DOHH2 (cell line): ENCODE measurements around the gene TNFAIP8L2.

Experiments
- H3F3A ChIP-seq: fragments of 200-600 bp; sonication (generic), shearing (Covaris generic); 2 replicates; pipeline ENCODE4 v1.6.0; 2016; ENCODE audit warnings: antibody characterized with exemption, mild to moderate bottlenecking; ENCODE audit not compliant: control insufficient read depth, insufficient read depth
- H3K27ac ChIP-seq: fragments of 200-600 bp; sonication (generic); 2 replicates; pipeline ENCODE4 v1.5.1; 2014; ENCODE audit warnings: low read depth, mild to moderate bottlenecking, low read length, moderate library complexity
- H3K27me3 ChIP-seq: fragments of 200-600 bp; sonication (generic); 2 replicates; pipeline ENCODE4 v1.6.1; 2014; ENCODE audit warnings: mild to moderate bottlenecking, low read length, mixed read lengths; ENCODE audit not compliant: control insufficient read depth
- H3K36me3 ChIP-seq: fragments of 200-600 bp; sonication (generic); 2 replicates; pipeline ENCODE4 v1.6.1; 2014; ENCODE audit warnings: mild to moderate bottlenecking, low read length, moderate library complexity, mixed read lengths; ENCODE audit not compliant: control insufficient read depth
- H3K4me1 ChIP-seq: fragments of 200-600 bp; sonication (generic); 2 replicates; pipeline ENCODE4 v1.6.1; 2014; ENCODE audit warnings: mild to moderate bottlenecking, low read length, mixed read lengths; ENCODE audit not compliant: control insufficient read depth
- H3K4me2 ChIP-seq: fragments of 200-600 bp; sonication (generic); 2 replicates; pipeline ENCODE4 v1.6.0; 2014; ENCODE audit warnings: mild to moderate bottlenecking, low read length, moderate library complexity
- H3K4me3 ChIP-seq: fragments of 200-600 bp; sonication (generic); 2 replicates; pipeline ENCODE4 v1.5.1; 2014; ENCODE audit warnings: mild to moderate bottlenecking, low read length, mixed read lengths
- H3K79me2 ChIP-seq: fragments of 200-600 bp; sonication (generic); 2 replicates; pipeline ENCODE4 v1.6.1; 2014; ENCODE audit warnings: mild to moderate bottlenecking, low read length, mixed read lengths; ENCODE audit not compliant: control insufficient read depth
- H3K9me2 ChIP-seq: fragments of 200-600 bp; sonication (generic); replicated peaks from 2 replicates; pipeline ENCODE4 v1.6.1; 2014; ENCODE audit warnings: mild to moderate bottlenecking, low read length, mixed read lengths; ENCODE audit not compliant: control insufficient read depth
- H3K9me3 ChIP-seq: fragments of 200-600 bp; sonication (generic); 2 replicates; pipeline ENCODE4 v1.6.1; 2014; ENCODE audit warnings: antibody characterized with exemption, low read length, mixed read lengths; ENCODE audit not compliant: control insufficient read depth, insufficient read depth
- H4K20me1 ChIP-seq: fragments of 200-600 bp; sonication (generic); 2 replicates; pipeline ENCODE4 v1.6.0; 2014; ENCODE audit warnings: low read depth, mild to moderate bottlenecking, antibody characterized with exemption, low read length, moderate library complexity; ENCODE audit not compliant: control insufficient read depth, insufficient read depth
- CTCF ChIP-seq: fragments of 200-600 bp; sonication (generic); IDR thresholded peaks from one replicate; pipeline ENCODE4 v1.5.1; 2014; ENCODE audit warnings: antibody characterized with exemption, mild to moderate bottlenecking, low read depth, low read length; ENCODE audit not compliant: poor library complexity, severe bottlenecking
- EZH2phosphoT487 ChIP-seq: fragments of 200-600 bp; sonication (generic); IDR thresholded peaks from 2 replicates; pipeline ENCODE4 v1.6.1; 2017; ENCODE audit warnings: borderline replicate concordance, mild to moderate bottlenecking, antibody characterized with exemption, low read length, moderate library complexity, mixed read lengths

The TNFAIP8L2 gene

GRCh38 chr1:151147665-151148064 lies 8.8 kb upstream of the TNFAIP8L2 start:
- Histone ChIP-seq H3K9me2 (no peaks in the 10 kb centered on the region), H3K4me3 (no peak overlapping the region), H3K9me3 (no peaks in the 10 kb centered on the region), H3F3A (0 out of 2 replicates have a peak, but pooled peaks cover 2% of the 10 kb centered on the region), H3K27ac (no peak overlapping the region), H3K27me3 (no peaks in the 10 kb centered on the region), H3K4me1 (peaks cover 46% of the 10 kb centered on the region), H3K4me2 (peak overlapping the region; percentile 91; the same call in 1 of the 2 replicates), H3K79me2 (no peaks in the 10 kb centered on the region), H3K36me3 (no peaks in the 10 kb centered on the region), H4K20me1 (no peaks in the 10 kb centered on the region)
- TF ChIP-seq EZH2phosphoT487 (no peak), CTCF (no peak)

GRCh38 chr1:151157067-151157531 lies 650 bp downstream of the TNFAIP8L2 start:
- no peaks in the 10 kb centered on the region for H3K9me2 ChIP-seq
- H3K79me2 ChIP-seq: peaks cover 16% of the 10 kb centered on the region
- H4K20me1 ChIP-seq: no peaks in the 10 kb centered on the region
- peak overlapping the region; percentile 84 for H3K4me3 ChIP-seq
- peaks cover 43% of the 10 kb centered on the region for H3K4me1 ChIP-seq
- H3K27me3 ChIP-seq: no peaks in the 10 kb centered on the region
- no peak for TF ChIP-seq CTCF
- no peaks in the 10 kb centered on the region for H3K9me3 ChIP-seq
- peaks cover 15% of the 10 kb centered on the region for H3F3A ChIP-seq
- H3K4me2 ChIP-seq: peak overlapping the region; percentile 95
- H3K36me3 ChIP-seq: peaks cover 29% of the 10 kb centered on the region
- peak overlapping the region; percentile 60 for H3K27ac ChIP-seq

- no peaks in the 10 kb centered on the region for H3K9me2 ChIP-seq
- peak overlapping the region; percentile 95 for H3K4me2 ChIP-seq
- H3K27ac ChIP-seq: no peak overlapping the region
- no peak for TF ChIP-seq CTCF
- no peak for TF ChIP-seq EZH2phosphoT487
- H3K36me3 ChIP-seq: peaks cover 29% of the 10 kb centered on the region
- peaks cover 43% of the 10 kb centered on the region for H3K4me1 ChIP-seq
- no peaks in the 10 kb centered on the region for H3K9me3 ChIP-seq
- no peaks in the 10 kb centered on the region for H4K20me1 ChIP-seq
- no peaks in the 10 kb centered on the region for H3K27me3 ChIP-seq
- H3F3A ChIP-seq: peaks cover 21% of the 10 kb centered on the region
- H3K79me2 ChIP-seq: peaks cover 16% of the 10 kb centered on the region
- no peak overlapping the region; the same call in 1 of the 2 replicates for H3K4me3 ChIP-seq
Observed at GRCh38 chr1:151158326-151158725, 1.9 kb downstream of the TNFAIP8L2 start.
